ENCODE data around the gene SYT5.

SYT5 gene

DNA sequence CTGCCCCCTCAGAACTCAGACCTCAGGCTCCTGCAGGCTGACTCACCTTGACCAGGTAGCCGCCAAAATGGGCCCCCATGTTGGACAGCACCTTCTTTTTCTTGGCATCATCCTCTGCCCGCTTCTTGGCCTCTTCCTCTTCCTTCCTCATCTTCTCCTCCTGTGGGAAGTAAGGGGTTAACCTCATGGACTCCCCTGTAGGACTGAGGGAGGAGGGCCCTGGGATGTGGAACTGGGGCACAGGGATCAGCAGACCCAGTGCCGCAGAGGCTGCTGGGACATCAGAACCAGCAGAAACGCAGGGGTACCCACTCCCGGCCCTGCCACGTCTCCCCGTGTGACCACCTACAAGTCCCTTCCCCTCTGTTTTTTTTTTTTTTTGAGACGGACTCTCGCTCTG, 42.2 kb downstream of the SYT5 start:
- Histone ChIP-seq H2AFZ (ENCODE audit: low read depth) (no peak overlapping the region), H3K4me2 (no peak overlapping the region), H3K79me2 (ENCODE audit: insufficient read depth, low read depth) (no peaks in the 10 kb centered on the region), H4K20me1 (ENCODE audit: insufficient read depth) (no peaks in the 10 kb centered on the region), H3K4me1 (ENCODE audit: low read depth, poor library complexity, severe bottlenecking) (peaks cover 4% of the 10 kb centered on the region), H3K27ac (no peak overlapping the region), H3K9ac (no peak overlapping the region), H3K36me3 (ENCODE audit: insufficient read depth) (no peaks in the 10 kb centered on the region), H3K4me3 (IDR thresholded peaks at IDR 0.05; ENCODE audit: insufficient read depth, low read depth, low read length) (no peak overlapping the region), H3K27me3 (ENCODE audit: insufficient read depth, low read depth) (peaks cover 87% of the 10 kb centered on the region)
- TF ChIP-seq, protein P1, sequence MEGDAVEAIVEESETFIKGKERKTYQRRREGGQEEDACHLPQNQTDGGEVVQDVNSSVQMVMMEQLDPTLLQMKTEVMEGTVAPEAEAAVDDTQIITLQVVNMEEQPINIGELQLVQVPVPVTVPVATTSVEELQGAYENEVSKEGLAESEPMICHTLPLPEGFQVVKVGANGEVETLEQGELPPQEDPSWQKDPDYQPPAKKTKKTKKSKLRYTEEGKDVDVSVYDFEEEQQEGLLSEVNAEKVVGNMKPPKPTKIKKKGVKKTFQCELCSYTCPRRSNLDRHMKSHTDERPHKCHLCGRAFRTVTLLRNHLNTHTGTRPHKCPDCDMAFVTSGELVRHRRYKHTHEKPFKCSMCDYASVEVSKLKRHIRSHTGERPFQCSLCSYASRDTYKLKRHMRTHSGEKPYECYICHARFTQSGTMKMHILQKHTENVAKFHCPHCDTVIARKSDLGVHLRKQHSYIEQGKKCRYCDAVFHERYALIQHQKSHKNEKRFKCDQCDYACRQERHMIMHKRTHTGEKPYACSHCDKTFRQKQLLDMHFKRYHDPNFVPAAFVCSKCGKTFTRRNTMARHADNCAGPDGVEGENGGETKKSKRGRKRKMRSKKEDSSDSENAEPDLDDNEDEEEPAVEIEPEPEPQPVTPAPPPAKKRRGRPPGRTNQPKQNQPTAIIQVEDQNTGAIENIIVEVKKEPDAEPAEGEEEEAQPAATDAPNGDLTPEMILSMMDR (conservative IDR thresholded peaks at IDR 0.05; ENCODE audit: low read depth, low read length): no peak

DNA sequence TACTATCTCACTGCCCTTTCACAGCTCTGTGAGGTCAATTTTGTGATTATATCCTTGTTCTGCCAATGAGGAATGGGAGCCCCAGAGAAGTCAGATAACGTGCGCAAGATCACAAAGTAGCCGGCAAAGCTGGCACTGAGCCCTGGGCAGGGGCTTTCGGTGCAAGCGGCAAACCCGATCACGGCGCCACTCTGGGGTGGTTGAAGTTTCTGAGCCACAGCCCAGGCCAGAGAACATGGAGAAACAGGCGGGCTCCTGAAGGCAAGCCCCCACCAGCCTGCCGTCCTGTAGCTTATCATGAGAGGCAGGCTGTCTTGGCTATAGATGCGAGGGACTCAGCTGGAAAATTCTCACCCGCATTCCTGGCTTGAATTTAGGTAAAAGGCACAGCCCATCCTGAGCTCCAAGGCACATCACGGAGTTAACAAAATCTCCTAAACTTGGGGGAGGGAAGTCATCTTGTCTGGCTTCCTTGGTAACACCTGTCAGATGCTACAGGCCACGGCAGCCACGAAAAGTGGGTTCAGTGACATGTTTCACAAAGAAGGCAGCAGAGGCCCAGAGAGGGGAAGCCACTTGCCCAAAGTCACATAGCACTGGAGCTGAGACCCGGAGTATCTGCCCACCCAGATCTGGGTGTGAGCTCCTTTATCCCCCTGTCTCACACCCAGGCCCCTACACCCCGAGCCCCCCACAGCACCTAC, 43.5 kb downstream of the SYT5 start:
- Histone ChIP-seq H3K36me3 (ENCODE audit: insufficient read depth) (no peaks in the 10 kb centered on the region), H4K20me1 (ENCODE audit: insufficient read depth) (no peaks in the 10 kb centered on the region), H3K79me2 (ENCODE audit: insufficient read depth, low read depth) (no peaks in the 10 kb centered on the region), H3K4me1 (ENCODE audit: low read depth, poor library complexity, severe bottlenecking) (peaks cover 2% of the 10 kb centered on the region), H3K4me2 (no peak overlapping the region), H3K27me3 (ENCODE audit: insufficient read depth, low read depth) (peaks cover 87% of the 10 kb centered on the region), H3K9ac (no peak overlapping the region), H3K4me3 (IDR thresholded peaks at IDR 0.05; ENCODE audit: insufficient read depth, low read depth, low read length) (no peak overlapping the region), H2AFZ (ENCODE audit: low read depth) (no peak overlapping the region), H3K27ac (no peak overlapping the region)
- TF ChIP-seq, protein P1 (conservative IDR thresholded peaks at IDR 0.05; ENCODE audit: low read depth, low read length): no peak

DNA sequence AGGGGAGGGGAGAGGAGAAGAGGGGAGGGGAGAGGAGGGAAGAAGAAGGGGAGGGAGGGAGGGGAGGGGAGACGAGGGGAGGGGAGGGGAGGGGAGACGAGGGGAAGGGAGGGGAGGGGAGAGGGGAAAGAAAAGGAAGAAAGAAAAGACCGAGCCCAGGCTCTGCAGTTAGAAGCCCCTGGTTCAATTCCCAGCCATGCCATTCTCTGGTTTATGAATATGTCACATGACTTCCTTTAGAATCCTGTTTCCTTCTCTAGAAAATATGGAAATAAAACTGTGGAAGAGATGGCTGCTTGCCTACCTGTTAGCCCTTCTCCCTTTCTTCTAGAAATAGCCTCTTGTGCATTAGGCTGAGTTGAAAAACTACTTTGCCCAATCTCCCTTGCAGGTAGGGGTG, 45.4 kb downstream of the SYT5 start:
- no peak overlapping the region for H3K27ac ChIP-seq
- H3K4me2 ChIP-seq: no peak overlapping the region
- H3K4me3 ChIP-seq (IDR thresholded peaks at IDR 0.05; ENCODE audit: insufficient read depth, low read depth, low read length): no peak overlapping the region
- no peaks in the 10 kb centered on the region for H3K36me3 ChIP-seq (ENCODE audit: insufficient read depth)
- no peak overlapping the region for H3K9ac ChIP-seq
- H4K20me1 ChIP-seq (ENCODE audit: insufficient read depth): no peaks in the 10 kb centered on the region
- no peaks in the 10 kb centered on the region for H3K4me1 ChIP-seq (ENCODE audit: low read depth, poor library complexity, severe bottlenecking)
- TF ChIP-seq, protein P1 (conservative IDR thresholded peaks at IDR 0.05; ENCODE audit: low read depth, low read length): no peak
- no peaks in the 10 kb centered on the region for H3K79me2 ChIP-seq (ENCODE audit: insufficient read depth, low read depth)
- H2AFZ ChIP-seq (ENCODE audit: low read depth): no peak overlapping the region
- peaks cover 88% of the 10 kb centered on the region for H3K27me3 ChIP-seq (ENCODE audit: insufficient read depth, low read depth)

DNA sequence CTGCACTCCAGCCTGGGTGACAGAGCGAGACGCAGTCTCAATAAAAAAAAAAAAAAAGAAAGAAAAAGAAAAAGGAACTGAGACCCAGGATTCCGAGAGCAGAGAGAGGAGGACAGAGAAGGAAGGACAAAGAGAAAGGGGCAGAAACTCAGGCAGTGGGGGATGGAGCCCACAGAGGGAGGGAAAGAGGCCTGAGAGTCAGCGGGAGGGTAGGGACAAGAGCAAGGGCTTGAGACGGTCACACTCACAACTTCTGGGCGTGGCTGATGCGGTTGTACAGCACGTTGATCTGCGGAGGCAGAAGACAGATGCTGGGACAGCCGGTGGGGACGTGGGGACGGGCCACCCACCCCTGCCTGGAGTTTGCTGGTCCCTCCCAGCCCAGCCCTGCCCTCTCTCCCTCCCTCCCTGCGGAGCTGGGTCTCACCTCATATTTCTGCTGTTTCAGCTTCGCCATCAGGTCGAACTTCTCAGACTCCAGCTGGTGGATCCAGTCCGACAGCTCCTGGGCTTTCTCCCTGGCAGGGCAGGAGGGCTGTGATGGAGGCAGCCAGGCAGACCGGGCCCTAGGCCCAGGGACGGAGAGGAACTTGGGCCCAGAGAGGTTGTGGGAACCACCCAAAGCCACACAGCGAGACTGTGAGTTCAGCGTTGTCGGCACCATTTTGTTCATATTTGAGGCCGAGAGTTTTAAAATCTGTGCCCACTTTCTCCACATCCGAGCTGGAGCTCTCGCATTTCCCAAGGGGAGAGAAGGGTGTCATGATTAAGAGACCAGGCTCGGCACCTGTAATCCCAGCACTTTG, 46.2 kb downstream of the SYT5 start:
- H4K20me1 ChIP-seq (ENCODE audit: insufficient read depth): no peaks in the 10 kb centered on the region
- peaks cover 88% of the 10 kb centered on the region for H3K27me3 ChIP-seq (ENCODE audit: insufficient read depth, low read depth)
- H3K9ac ChIP-seq: no peak overlapping the region
- TF ChIP-seq, protein P1 (conservative IDR thresholded peaks at IDR 0.05; ENCODE audit: low read depth, low read length): no peak
- no peak overlapping the region for H3K27ac ChIP-seq
- H3K4me1 ChIP-seq (ENCODE audit: low read depth, poor library complexity, severe bottlenecking): no peaks in the 10 kb centered on the region
- H3K79me2 ChIP-seq (ENCODE audit: insufficient read depth, low read depth): no peaks in the 10 kb centered on the region
- H2AFZ ChIP-seq (ENCODE audit: low read depth): no peak overlapping the region
- H3K36me3 ChIP-seq (ENCODE audit: insufficient read depth): no peaks in the 10 kb centered on the region
- no peak overlapping the region for H3K4me3 ChIP-seq (IDR thresholded peaks at IDR 0.05; ENCODE audit: insufficient read depth, low read depth, low read length)
- no peak overlapping the region for H3K4me2 ChIP-seq

All from KMS-11 (cell line).